ENCODE results near the gene UBQLNL.

The UBQLNL gene

GRCh38 chr11:5516599-5516998 lies at the start of gene UBQLNL:
TSS of gene UBQLNL (minus strand) at chr11:5516699. CDS start at chr11:5516441, 258 bp downstream.
- no peak for DNase-seq

DNA sequence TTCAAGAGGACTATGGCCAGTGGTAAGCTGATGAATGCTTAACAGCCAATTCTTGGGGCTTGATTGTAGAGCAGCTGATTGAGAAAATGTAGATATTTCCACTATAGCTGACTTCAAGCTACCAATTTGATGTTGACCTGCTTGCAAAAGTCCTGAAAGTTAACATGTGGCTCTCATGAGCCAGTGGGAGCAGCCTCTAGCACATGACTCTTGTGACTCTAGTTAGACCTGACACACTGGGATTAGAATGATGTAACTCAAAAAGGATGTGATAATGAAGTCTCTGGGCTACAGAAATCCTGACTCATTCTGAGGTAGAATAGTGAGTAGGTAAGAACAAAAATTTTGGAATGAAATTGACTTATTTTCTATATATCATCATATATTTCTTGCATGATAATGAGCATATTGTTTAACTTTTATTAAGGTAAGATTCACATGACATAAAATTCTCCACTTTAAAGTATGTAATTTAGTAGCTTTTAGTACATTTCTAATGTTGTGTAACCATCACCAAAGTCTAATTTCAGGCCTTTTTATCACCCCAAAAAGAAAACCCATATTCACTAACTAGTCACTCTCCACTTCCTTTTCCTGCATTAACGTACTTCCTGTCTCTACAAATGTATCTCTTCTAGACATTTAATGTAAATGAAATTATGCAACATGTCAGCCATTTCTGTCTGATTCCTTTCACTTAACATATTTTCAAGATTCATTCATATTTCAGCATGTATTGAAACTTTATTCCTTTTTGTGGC lies 47.9 kb upstream of the UBQLNL start:
- no peak for DNase-seq

GRCh38 chr11:5557751-5558150 lies 41.3 kb upstream of the UBQLNL start:
- DNase-seq, result no peak

DNA sequence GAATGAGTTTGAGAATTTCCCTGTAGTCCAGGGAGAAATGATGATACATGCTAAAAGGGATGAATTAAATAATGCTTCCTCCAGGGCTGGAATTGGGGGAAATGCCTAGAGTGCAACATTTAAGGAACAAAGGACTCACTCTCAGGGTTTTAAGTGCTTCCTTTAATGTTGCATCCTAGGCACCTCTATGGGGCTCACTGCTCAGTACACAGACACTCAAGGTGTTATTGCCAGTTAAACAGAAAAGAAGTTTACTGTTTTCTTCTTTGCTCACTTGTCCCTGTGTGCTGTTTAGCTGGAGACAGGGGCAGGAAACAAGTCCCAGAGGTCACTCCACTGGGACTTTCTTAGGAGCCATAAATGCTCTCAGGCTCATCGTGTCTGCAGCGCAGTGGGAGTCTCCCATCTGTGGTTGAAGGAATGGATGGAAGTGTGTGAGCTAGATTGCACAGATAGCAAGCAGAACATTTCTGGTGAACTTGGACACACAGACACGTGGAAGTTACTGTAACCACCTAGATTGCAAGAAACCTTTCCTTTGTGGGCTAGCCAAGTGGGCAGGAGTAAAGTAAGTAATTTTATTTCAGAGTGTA lies 40.2 kb upstream of the UBQLNL start:
- DNase-seq, result no peak

DNA sequence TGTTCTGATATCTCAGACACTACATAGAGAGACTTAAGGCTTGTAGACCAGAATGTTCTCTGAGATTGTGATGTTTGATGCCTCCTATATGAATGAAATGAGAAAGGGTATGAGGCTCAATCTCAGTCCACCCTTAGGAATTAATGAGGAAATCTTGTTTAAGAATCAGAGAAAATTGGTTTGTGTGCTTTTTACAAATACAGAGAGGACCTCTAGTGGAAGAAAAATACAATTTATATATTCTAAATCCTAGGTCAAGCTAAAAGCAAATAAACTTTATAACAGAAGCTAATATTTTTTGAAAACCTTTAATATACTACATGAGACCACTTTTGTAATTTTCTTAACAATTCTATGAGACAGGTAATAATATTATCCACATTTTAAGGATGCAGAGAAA lies 36.8 kb upstream of the UBQLNL start:
- DNase-seq, result no peak

DNA sequence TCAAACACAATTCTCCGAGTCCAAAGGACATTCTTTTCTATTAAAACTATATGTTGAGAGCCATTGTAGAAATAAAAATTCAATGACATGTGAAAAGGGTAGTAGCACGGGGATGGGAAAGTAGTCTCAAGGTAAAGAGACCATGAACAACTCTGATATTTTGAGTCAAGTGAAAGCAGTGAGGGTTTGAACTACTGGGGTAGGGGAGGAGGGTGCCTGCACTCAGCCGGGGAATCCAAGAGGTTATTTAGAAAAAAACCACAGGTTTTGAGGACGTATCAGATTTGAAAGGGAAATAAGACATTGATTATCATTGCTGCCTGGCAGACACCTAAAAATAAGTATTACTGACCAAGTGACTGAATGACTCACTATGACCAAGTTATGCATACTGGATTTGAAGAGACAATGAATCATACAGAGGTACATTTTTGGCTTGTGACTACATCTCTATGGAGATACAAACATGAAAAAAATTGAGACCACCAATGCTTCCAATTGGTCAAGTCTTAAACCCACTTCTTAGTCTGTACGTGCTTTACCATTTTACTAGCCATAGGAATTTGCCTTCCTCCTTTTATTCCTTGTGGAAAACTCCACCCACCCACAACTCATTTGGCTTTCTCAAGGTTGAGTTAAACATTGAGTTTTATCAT lies 34.1 kb upstream of the UBQLNL start:
- no peak for DNase-seq

GRCh38 chr11:5548440-5548839 lies 31.9 kb upstream of the UBQLNL start, which contains the start of gene OR52H1:
TSS of gene OR52H1 (minus strand) at chr11:5548540. CDS start at chr11:5545505, 3,035 bp downstream.
- DNase-seq, result no peak

DNA sequence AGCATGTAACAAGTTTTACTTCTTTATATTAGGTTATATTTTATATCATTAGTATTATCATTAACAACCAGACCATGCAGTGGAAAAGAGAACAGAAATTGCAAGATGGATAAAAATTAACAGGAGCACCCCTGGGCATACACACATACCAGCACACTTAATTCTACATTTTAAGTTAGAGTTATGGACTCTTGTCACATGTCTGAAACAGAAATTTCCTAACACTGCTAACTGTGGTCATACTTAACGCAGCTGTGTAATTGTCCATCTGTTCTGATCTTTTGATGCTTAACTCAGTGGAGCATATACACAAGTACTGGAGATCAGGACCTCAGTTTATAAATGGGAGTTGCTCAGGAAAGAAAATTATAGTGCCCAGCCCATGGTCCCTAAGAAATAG lies 31.5 kb upstream of the UBQLNL start:
- DNase-seq, result no peak

- DNase-seq, result no peak
These were observed 30.0 kb upstream of the UBQLNL start for GRCh38 chr11:5546457-5546856.

DNA sequence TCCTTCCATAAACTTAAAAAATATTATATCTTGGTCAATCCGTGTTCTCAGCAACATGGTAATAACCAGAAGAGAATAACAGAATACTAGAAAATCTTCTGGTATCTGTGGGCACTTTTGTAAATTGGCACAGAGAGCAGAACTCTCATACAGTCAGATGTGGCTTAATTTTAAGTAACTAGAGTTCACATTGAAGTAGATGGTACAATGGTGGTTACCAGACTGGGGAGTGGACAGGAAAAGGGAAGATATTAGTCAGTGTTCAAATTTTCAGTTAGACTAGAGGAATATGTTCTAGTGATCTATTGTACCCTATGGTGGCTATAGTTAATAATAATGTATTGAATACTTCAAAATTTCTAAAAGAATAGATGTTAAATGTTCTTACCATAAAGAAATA lies 24.9 kb upstream of the UBQLNL start:
- no peak for DNase-seq

- DNase-seq, result no peak
These were observed 20.0 kb upstream of the UBQLNL start for GRCh38 chr11:5536482-5536881.

- DNase-seq, result no peak
These were observed 17.5 kb upstream of the UBQLNL start for GRCh38 chr11:5534046-5534445.

DNA sequence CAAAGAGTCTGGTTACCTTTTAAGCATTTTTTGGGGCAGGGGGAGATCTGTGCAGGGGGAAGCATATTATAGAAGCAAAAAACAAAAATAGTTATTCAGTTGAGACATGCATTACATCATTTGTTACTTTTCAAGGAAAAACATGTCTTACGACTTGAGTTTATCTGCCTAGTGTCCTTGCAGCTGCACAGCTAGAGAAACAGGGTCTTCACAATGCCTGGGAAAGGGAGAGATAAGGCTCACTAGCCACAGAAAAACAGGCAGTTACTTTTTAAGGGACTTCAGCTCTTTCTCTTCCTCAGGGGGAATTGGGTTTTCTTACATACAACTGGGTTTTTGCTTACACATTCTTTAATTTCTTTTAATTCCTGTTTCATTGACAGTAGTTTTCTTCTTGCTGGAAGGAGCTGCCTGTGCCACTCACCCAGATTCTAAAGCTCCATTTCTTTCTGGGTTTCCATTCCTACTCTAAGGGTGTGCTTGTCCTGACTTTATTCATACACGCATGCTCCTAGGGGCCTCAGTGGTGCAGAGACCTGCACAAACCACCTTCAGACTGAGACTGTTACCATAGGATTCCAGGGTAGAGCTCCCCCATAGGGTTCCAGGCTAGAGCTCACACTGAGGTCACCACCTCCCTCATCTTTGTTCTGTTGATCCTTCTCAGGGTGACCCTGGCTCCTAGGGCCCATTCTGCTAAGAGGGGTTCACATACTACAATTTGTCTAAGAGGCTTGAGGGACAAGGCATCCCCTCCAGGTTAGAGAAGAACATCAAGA lies 14.7 kb upstream of the UBQLNL start:
- no peak for DNase-seq

GRCh38 chr11:5528495-5528894 lies 12.0 kb upstream of the UBQLNL start:
- no peak for DNase-seq

DNA sequence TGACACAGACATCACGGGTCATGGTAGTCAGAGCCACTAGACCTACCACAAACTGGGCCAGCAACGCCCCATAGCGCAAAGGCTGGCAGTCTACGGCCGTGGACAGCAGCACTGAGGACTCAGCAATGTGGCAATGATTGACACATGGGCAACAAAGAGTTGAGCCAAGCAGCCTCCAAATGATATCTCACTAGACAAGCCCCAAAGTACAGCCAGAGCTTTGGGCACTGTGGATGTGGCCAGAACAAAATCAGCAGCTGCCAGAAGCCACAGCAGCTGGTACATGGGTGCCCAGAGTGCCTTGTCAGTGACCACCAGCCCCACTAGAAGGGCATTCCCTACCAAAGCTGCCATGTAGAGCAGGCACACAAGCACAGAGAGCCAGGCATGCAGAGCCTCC lies 11.2 kb upstream of the UBQLNL start:
- no peak for DNase-seq

GRCh38 chr11:5524756-5525155 lies 8.3 kb upstream of the UBQLNL start:
- DNase-seq, result no peak

DNA sequence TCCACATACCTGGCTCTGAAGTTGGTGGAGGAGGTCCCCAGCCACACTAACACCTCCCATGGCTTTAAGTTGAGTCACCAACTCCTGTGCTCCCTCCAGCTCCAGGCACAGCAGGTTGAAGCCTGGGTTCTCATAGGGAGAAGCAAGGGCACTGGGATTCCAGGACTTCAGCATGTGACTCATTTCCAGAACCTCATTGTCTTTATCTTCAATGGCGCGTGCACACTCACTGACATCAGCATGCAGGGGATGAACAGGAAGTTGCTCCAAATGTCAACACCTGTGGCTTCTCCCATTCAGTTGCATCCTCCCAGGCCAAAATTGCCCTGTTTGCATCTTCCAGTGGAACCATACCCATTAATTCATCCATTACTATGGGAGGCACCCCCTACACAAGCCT lies 5.8 kb upstream of the UBQLNL start:
- DNase-seq, result no peak

GRCh38 chr11:5521540-5521939 lies 5.0 kb upstream of the UBQLNL start:
- DNase-seq, result no peak

DNA sequence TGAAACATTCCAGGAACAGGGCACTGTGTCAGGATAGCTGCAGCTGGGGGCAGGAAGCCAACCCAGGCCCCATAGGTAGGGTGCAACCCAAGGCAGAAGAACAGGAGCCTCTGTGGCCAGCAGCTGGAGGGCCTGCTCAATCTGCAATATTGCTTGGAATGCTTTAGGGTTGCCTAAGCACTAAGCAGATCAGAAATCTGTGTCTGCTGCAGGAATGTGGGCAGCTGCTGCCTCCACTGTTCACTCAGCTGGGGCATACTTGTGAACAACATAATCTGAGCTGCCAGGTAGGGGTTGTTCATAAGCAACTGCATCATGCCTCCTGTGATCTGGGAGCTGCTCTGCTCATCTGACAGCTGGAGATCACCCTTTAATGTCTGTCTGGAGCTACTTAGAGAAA lies 1.7 kb downstream of the UBQLNL start:
- no peak for DNase-seq

- DNase-seq, result no peak
These were observed 6.7 kb downstream of the UBQLNL start, which contains the start of gene UBQLN3 for GRCh38 chr11:5509803-5510202. TSS of gene UBQLN3 (minus strand) at chr11:5509957. CDS start at chr11:5509558, 399 bp downstream.

DNA sequence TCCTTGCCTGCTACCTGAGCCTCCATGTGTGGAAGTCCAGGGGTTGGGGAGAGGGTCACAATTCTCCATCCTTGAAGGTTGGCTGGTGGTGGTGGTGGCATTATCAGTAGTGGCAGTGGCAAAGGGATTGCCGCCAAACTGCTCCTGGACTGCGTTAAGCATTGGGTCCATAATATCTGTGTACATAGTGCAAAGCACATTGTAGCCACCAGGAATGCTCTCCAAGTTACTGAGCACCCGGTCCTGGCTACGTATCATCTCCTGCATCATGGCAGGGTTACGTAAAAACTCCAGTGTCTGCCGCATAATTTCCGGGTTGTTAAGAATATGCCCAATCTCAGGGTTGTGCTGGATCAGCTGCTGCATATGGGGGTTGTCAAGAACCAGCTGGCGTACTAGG lies 7.9 kb downstream of the UBQLNL start:
- DNase-seq, result no peak

DNA sequence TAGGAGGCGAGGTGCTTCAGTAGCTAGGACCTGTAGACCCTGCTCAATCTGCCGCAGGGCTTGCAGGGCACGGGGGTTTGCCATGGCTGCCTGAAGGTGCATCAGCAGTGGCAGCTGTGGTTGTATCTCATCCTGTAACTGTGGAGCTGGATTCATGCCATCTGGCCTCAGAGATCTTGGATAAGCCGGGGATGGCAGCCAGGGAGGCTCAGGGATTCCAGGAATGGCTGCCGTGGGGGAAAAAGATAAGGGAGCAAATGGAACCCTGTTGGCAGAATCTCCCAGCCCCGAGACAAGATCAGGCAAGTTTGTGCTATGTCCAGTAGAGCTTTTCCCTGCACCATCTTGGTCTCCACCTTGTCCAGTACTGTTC lies 8.6 kb downstream of the UBQLNL start:
- no peak for DNase-seq

- DNase-seq, result no peak
These were observed 9.1 kb downstream of the UBQLNL start for GRCh38 chr11:5507177-5507932.

All from activated CD8-positive, alpha-beta memory T cell treated with anti-CD3 and anti-CD28 coated beads, Interleukin-2, amount 50 U/mL, for 48 hours (primary cell).